ENCODE measurements around the gene ERG28.

ERG28 gene

GRCh38 chr14:75660630-75661498, at the start of gene ERG28, which contains the start of gene TTLL5 (continued):
- no peak for TF ChIP-seq ZNF223 (tag by site-specific recombination; IDR thresholded peaks at IDR 0.05)
- no peak for TF ChIP-seq ZNF24 (tag by site-specific recombination; IDR thresholded peaks at IDR 0.05)
- TF ChIP-seq, protein P1, sequence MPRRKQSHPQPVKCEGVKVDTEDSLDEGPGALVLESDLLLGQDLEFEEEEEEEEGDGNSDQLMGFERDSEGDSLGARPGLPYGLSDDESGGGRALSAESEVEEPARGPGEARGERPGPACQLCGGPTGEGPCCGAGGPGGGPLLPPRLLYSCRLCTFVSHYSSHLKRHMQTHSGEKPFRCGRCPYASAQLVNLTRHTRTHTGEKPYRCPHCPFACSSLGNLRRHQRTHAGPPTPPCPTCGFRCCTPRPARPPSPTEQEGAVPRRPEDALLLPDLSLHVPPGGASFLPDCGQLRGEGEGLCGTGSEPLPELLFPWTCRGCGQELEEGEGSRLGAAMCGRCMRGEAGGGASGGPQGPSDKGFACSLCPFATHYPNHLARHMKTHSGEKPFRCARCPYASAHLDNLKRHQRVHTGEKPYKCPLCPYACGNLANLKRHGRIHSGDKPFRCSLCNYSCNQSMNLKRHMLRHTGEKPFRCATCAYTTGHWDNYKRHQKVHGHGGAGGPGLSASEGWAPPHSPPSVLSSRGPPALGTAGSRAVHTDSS (tag by site-specific recombination; IDR thresholded peaks at IDR 0.05), result no peak
- no peak for TF ChIP-seq ZNF549 (tag by site-specific recombination; IDR thresholded peaks at IDR 0.05)
- TF ChIP-seq ZNF548 (tag by site-specific recombination; IDR thresholded peaks at IDR 0.05), result no peak
- no peak for TF ChIP-seq ZNF433 (tag by site-specific recombination; IDR thresholded peaks at IDR 0.05; ENCODE audit: low read depth)
- peak; percentile 90 for TF ChIP-seq PATZ1 (tag by site-specific recombination; IDR thresholded peaks at IDR 0.05)
- peak; percentile 48 for TF ChIP-seq ZFHX2 (tag by site-specific recombination; conservative IDR thresholded peaks at IDR 0.05)
- no peak for TF ChIP-seq ZNF768 (tag by site-specific recombination; IDR thresholded peaks at IDR 0.05)
- TF ChIP-seq ZNF121 (tag by site-specific recombination; IDR thresholded peaks at IDR 0.05), result no peak
- TF ChIP-seq ZNF621 (tag by site-specific recombination; IDR thresholded peaks at IDR 0.05), result no peak
- no peak; the same call in 1 of the 2 replicates for TF ChIP-seq ZNF843 (tag by site-specific recombination; IDR thresholded peaks at IDR 0.05)
- TF ChIP-seq ZNF76 (tag by site-specific recombination; IDR thresholded peaks at IDR 0.05; ENCODE audit: borderline replicate concordance, low read depth), result no peak; the same call in 1 of the 2 replicates
- TF ChIP-seq YY1 (tag by site-specific recombination; IDR thresholded peaks at IDR 0.05), result no peak
- TF ChIP-seq ZNF654 (tag by site-specific recombination; IDR thresholded peaks at IDR 0.05; ENCODE audit: low read depth), result no peak
- TF ChIP-seq KLF10 (tag by site-specific recombination; IDR thresholded peaks at IDR 0.05), result no peak
- peak; percentile 66 for TF ChIP-seq ZEB2 (tag by site-specific recombination; IDR thresholded peaks at IDR 0.05)
- no peak for TF ChIP-seq ZNF514 (tag by site-specific recombination; IDR thresholded peaks at IDR 0.05)
- TF ChIP-seq ZNF510 (tag by site-specific recombination; IDR thresholded peaks at IDR 0.05; ENCODE audit: insufficient replicate concordance), result no peak
- no peak for TF ChIP-seq ZNF354C (tag by site-specific recombination; IDR thresholded peaks at IDR 0.05; ENCODE audit: borderline replicate concordance, low read depth)
- TF ChIP-seq MZF1 (tag by site-specific recombination; IDR thresholded peaks at IDR 0.05; ENCODE audit: borderline replicate concordance), result no peak
- no peak for TF ChIP-seq ZNF112 (tag by site-specific recombination; IDR thresholded peaks at IDR 0.05)
- no peak for TF ChIP-seq ZNF169 (tag by site-specific recombination; IDR thresholded peaks at IDR 0.05)
- no peak for TF ChIP-seq ZNF423 (tag by site-specific recombination; IDR thresholded peaks at IDR 0.05)
- TF ChIP-seq ZNF660 (tag by site-specific recombination; IDR thresholded peaks at IDR 0.05), result no peak
- TF ChIP-seq GLIS1 (tag by site-specific recombination; IDR thresholded peaks at IDR 0.05), result peak; percentile 59
- TF ChIP-seq PRDM2 (tag by site-specific recombination; IDR thresholded peaks at IDR 0.05; ENCODE audit: borderline replicate concordance), result no peak
- no peak for TF ChIP-seq ZFP3 (tag by site-specific recombination; IDR thresholded peaks at IDR 0.05; ENCODE audit: low read depth)
- no peak for TF ChIP-seq HOXD13 (CRISPR knock-in tag; IDR thresholded peaks at IDR 0.05; ENCODE audit: borderline replicate concordance)

Measured in HEK293 (cell line).